NCI-H2107 treated with DMSO at 0.1 percent for 48 hours (cell line): ENCODE measurements around the gene GNAZ.

ENCODE experiments used
- DNase-seq: peaks from one replicate; lab custom pipeline; 2025; ENCODE audit not compliant: unreplicated experiment; lab: John Stamatoyannopoulos, UW

The GNAZ gene

DNA sequence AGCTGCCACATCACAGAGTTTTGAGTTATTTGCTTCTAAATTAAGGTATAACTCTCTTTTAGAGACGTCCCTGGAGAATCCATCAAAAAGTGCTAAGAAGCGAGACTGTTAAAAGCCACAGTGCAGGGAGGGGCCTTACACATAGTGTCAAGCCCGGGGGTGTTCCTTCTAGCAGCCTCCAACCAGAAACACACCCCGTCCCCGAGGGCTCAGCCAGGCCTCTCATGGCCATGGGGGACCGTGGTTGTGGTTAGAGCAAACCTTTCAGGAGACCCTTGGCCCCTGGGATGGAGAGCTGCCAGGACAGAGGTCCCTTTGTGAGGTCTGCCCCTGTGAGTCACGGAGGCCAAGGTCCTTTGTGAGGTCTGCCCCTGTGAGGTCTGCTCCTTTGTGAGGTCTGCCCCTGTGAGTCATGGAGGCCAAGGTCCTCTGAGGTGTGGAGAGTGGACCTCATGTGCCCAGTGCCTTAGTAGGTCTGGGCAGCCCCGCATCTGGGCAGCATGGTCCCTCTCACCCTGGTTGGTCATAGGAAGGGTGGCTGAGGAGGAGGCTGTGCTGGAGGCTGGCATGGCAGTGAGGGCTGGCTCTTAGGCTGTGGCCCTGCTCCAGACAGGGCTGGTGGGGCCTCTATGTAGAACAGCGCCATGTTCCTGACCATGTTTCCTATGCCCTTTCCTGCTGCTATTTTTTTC lies 5.4 kb downstream of the GNAZ start:
- no peak for DNase-seq

DNA sequence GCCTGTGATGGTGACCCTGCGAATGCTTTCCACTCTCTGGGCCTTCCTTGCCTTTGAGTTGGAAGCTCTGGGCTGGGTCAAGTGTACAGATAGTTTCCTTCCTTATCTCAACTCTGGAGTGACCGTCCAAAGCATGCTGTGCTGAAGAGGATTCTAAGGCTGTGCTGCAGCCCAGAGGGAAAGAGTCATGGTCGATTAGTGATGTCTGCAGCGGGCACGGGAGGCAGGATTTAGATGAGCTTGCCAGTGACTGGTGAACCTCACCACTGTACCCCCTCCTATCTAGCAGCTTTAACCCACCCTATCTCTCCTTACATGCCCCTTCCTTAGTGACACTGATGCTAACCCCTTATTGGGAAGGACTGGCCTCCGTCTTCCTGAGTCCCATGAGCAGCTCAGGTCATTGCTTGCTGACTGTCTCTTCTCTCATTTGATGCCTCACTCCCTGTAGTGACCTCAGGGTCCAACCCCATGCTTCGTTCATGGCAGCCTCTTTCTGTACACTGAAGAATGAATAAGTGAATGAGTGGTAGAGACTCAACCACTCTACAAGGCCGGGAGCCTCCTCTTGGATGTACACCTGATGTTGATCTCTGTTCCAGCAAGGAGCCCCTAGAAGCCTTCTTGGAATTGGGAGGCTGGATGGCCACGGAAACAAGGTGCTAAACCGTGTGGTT lies 6.7 kb downstream of the GNAZ start:
- DNase-seq = no peak

DNA sequence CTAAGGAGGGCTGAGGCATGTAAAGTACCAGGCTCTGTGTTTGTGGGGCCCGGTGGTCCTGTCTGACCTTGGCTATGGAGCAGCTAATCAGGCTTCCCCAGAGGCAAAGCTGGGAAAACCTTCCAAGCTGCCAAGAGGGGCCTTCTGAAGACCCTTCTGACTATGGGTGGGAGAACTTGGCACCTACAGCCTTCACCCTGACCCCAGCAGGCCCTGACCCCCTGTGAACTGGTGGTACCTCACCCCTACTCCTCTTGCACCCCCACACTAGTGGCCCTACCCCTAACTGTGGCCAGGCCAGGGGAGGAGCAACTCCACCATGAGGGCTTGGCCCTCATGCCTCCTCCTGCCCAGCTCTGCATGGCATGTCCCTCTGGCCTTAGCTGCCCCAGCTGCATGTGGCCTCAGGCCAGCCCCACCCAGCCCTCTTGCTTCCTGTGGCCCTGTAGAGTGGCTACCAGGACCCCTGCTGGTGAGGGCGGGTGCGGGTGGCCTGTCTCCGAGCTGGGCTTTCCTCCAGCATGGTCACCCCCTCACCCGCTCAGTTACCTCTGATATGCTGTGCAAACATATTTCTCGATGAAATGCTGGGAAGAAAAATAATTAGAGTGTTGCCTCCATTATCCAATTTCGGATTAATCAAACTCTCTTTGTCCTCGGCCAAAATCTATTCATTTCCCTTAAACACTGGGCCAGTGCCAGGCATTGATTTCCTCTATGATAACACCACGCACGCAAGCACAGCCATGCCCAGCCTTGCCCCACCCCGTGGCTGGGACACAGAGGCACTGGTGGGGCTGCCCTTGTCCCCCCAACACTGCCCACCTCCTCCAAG lies 7.5 kb downstream of the GNAZ start:
- no peak for DNase-seq

DNA sequence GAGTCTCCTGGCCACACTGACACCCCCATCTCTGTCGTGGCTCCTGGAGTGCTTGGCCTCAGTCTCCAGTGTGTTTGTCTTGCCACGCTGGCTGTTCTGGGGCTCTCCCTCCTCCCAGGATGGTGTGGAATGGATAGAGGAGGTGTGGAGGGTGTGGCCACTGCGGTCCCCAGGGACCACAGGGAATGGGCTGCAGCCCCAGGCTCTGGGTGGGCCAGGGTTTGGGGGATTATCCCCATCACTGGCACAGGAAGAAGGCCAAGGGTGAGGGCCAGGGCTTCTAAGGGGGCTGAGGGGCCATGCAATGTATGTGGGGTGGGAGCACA lies 8.1 kb downstream of the GNAZ start:
- no peak for DNase-seq

DNA sequence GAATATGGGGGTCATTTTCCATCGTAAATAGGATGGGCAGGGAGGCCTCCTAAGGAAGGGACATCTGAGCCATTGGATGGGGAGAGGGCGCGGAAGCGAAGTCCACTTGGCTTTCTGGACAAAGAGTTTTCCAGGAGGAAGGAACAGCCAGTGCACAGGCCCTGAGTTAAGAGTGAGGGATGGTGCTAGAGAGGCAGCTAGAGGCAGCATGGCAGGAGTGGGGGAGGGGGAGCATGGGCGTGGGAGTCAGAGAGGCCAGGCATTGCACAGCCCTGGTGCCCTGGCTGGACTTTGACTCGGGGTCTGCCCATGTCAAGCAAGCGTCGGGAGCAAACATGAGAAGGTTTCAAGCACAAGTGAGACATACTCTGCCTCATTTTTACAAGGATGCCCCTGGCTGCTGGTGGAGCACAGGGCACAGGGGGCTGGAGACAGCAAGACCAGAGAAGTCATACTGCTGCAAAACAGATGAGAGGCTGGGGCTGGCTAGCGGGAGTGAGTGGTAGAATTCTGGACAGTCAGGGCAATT lies 9.0 kb downstream of the GNAZ start:
- no peak for DNase-seq

DNA sequence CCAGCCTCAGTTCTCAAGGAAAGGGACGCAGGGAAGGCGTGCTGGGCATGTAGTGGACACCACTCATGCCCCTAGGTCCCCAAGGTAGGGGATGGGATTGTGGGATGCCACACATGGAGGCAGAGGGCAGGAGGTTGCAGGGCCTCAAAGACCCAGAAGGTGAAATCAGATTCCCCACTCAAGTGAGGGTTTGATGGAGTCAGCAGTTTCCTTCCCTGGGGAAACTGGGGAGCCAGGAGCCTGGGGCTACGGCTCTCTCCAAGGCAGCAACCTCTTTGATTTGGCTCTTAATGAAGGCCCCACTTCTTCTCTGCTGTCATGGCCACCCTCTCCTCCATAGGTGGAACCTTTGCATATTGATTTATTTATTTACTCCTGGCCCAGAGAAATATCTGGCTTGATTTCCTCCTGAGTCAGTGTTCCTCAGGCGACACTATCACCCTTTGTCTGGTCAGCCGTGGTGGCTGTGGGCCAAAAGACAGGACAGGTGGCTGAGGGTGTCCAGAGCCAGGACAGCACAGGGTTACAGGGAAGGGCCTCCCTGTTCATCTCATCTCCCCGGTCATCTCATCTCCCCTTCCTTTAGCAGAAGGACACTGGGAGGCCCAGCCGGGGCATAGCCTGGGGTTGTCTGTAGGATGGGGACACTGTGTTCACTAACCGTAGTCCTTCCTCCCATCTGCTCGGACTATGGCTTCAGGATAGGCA lies 9.6 kb downstream of the GNAZ start:
- no peak for DNase-seq

DNA sequence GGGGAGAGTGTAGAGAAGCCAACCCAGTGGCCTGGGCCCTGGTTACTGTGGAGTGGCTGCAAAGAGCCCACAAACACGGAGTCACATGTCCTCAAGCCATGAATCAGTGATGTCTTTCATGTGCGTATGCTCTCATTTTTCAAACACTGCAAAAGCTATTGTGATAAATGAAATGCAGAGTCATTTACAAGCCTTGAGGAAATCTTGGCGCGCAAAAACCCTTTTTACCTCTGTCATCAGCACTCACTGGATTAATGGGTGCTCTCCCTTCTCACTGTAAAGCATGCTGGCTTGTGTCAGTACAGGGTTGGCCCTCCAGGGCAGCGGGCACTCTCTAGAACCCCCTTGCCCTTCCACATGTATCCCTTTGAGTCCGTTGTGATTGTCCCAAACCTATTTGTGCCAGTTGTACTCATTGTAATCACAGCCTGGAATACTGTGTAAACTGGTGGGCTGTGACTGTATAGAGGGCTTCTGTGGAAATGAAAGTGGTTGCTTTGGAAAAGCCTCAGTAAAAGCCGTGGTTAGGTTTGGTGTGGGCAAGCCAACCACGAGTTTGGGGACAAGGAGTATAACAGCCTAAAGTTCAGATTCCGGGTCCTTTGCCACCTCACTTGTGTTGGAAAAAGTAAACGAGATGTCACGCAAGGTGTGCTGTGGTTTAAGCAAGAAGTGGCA lies 10.4 kb downstream of the GNAZ start:
- no peak for DNase-seq

DNA sequence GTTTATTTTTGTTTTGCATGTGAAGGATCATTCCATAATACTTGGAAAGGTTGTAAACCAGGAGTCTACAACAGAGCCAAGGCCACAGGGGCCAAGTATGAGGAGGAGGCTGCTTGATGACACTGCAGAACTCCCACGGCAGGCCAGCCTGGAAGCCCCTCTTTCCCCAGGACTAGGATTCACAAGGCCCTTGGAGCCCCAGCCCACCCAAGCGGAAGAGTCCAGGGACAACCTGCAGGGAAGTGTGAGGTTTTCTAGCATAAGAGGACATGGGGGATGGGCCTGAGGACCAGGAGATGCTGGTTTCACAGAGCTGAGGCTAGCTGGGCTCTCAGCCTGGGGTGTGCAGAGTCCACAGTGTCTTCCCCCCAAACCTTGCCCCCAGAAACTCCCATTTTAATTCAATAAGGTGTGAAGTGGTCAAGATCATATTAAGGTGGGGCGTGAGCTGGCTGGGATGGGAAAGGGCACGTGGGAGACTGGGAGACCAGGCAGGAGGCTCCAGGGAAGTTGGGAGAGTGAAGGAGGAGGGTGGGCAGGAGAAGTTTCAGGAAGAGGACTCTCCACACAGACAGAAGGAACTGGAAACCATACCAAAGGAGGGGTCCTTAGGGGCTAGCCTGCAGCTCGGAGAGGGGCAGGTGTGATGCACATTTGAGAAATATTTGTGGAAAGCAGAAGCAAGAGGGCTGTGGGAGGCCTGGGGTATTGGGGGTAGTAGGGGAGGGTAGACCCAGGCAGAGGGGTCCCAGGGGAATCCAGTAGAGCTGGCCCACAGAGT lies 12.4 kb downstream of the GNAZ start:
- DNase-seq = no peak

DNA sequence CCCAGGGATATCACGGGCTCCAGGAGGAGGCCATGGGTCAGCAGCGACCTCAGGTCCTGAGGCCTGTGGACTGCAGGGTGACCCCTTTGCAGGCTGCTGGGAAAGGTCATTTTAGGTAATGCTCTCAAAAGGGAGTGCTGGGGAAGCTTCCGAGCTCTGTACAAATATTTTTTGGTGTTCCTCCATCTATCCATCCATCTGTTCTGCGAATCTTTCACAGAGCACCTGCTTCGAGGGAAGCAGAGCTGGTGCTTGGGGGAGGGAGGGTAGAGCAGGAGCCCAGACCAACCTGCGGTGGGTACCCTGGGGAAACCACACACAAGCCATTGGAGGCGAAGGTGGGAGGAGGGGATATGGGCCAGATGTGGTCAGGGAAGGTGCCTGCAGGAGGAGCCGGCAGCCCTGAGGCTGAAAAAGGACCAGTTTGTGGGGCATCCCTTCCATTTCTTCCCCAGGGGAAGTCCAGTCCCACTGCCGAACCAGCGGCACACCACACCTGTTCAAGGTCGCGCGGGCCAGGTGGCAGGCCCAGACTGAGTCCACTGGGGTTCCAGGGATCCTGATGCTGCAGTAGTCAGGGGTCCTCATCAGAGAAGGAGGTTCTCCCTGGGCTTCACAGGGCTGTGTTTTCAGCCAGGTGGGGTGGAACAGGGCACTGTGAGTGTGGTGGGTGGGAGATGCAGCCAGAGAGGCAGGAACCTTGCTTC lies 13.1 kb downstream of the GNAZ start:
- no peak for DNase-seq

DNA sequence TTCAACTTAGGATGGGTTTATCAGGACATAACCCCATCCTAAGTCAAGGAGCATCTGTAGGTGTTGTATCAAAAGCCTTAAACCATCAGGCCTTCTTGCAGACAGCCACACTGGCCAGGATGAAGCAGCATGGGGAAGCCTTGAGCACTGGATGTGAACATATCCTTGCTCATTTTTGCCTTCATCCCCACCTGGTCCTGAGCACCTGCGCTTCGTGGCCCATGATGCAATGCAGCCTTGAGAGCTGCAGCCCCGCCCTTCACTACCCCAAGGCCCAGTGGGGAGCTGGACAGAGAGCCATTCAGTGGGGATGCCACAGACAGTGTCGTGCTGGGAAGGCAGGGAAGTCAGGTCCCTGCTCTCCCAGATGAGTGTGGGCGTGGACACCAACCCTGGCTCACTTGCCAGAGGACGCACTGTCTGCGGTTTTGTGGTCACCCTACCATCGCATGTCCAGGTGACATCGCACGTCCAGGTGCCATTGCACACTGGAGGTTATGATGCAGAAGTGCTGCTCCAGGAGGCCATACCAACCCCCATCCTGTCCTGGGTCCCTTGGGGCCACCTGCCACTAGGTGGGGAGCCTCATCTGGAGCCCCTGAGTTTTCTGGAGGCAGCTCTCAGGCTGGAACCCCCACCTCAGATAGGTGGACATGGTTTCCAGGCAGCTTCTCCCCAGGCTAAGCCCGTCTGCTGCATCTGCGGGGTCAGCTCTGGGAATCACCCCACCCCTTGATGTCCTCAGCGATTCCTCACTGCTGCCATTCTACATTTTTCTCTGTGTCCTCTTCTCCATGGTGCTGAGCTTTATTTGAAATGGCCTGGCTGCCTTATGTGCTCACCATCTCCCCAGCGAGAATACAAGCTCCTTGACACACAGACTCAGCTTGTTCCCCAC lies 14.4 kb downstream of the GNAZ start:
- no peak for DNase-seq

DNA sequence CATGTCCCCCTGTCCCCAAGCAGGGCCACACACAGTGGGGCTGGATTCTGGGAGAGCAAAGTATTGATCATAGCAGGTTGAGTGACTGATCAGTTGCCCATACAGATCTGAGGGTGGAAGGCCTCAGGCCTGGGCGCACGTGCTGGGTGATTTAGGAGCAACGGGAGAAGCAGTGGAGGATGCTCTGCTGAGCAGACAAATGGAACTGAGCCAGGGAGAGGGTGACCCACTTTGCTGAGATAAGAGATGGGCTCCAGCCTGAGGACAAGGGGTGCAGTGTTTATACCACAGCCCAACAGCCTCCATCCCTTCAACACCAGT lies 15.0 kb downstream of the GNAZ start:
- DNase-seq = no peak

DNA sequence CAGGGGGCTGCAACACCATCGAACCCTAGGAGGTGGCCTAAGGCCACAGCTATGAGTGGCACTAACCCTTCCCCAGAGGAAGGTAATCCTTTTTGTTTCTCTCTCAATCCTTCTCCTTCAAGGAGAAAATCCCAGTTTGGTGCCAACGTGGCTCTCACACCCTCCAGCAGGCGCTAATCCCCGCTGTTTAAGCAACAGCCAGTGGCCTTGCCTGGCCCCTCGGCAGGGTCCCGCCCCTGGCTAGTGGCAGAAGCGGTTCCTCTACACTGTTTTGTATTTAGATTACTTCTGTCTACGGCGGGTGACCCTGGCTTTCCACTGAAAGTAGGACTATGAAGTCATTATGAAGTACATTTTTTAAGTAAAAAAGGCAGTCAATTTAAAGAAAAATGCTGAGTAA lies 15.5 kb downstream of the GNAZ start:
- DNase-seq = no peak

DNA sequence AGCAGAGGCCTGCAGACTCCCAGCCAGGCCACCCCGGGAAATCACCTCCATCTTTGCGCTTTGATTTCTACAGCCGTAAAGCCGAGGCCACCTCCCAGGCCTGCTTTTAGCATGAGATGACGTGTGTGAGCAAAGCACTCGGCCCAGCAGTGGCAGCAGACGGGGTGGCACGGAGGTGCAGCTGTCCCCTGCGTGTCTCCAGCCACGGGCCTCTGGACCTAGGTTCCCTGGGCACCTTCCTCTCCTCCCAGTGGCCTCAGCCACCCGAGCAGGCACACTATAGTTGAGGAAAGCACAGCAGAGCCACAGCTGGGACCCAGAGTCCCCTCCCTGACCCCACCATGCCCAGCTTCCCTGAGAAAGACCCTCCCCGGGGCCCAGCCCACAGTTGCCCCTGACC lies 15.9 kb downstream of the GNAZ start:
- DNase-seq = no peak

DNA sequence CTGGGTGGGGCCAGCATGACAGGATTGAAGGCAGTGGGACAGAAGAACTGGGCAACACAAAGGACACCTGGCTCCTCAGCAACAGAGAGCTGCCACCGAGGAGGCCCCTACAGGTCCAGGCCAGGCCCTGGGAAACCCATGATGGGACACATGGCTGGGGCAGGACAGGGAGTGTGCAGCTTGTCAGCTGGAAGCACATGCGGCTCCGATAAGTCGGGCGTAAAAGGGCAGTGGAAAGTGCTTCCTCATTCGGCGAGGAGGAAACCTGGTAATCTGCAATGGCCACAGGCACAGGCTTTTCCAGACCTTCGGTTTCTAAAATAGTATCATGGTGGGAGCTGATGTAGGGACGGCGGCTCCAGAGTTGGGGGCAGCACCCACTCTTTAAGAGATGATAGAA lies 16.5 kb downstream of the GNAZ start:
- DNase-seq = no peak

DNA sequence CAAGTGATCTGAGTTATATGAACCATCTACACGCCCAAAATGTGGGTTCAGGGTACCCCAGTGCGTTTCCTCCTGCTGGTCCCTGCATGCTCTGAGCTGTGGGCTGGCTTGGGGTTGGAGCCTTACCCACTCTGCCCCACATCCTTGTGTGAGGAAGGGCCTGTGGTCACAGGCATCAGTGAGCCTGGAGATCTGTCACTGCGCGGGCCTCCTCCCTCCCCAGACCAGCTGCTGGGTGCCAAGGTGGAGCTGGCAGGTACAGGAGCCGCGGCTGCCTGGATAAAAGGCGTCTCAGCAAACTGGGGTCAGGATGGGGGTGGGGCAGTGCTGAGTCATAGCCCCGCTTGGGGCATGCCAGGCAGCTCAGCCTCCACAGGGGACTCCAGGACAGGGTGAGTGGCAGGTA lies 17.9 kb downstream of the GNAZ start:
- DNase-seq = no peak

DNA sequence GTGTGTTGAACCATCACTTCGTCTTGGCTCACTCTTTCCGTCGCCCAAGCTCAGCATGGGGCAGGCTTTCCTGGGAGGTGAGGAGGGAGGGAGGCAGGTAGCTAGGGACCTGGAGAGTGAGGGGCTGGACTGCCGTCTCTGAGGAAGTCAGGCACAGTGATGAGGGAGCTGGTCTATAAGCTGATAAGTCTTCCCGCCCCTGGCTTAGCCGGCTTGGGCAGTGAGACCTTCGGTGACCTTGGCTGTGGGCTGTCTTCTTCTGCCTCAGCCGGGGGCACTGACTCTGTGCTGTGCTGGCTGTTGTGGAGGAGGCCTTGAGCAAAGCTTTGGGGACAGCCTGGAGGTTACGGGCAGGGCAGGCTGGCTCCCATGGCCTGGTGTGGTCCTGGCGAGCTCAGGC lies 18.7 kb downstream of the GNAZ start:
- no peak for DNase-seq

DNA sequence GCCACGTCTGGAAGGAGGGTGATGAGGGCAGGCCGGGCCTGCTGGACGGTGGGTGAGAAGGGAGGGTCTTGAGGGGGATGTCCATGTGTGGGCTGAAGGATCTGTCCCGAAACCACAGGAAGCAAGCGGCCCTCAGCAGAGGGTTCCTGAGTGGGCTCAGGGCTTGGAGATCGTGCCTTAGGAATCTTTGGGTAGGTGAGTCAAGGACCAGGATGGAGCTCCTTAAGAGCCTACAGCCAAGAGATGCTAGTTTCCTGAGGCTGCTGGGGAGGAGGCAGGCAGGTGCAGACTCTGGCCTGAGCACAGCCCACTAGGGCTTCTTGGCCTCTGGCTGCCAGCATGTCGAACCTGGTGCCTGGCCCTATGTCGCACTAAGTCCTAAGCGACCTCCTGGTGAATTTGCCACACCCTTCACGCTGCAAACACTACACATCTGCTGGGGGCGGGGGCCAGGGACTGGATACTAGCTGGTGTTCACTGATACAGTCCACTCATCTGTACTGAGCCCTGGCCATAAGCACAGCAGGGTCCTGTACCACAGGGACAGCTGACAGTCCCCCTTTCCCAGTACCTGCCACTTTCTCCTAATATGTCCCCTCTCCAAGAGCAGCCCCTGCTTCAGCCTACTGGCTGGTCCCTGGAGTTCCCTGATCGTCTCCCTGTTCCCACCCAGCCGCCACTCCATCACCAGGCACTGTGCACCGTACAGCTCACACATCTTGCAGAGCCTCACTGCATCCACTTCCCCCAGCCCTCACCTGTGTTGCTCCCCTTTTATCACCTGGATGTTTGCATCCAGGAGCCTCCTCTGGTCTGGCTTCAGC lies 19.5 kb downstream of the GNAZ start:
- no peak for DNase-seq

DNA sequence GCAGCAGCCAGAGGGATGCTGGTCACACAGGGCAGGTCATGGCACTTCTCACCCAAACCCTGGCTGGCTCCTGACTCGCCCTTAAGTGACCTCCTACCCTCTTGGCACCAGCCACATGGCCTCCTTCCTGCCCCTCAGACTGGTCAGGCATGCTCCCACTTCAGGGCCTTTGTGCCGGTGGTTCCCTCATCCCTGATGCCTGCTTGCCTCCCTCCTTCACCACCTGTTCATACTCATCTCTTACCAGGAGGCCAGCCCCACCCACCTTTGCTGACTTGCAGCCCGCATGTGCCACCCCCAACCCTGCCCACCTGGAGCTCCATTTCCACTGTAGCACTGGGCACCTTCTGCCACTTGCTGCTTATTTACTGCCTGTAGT lies 20.1 kb downstream of the GNAZ start:
- no peak for DNase-seq
